GM18499 (cell line): ENCODE data around the gene POU4F1.
"Not testable (repeated sequence)": the region's sequence is repeated elsewhere in the genome, so short reads cannot be mapped to it uniquely, and the experiment has no call there.

ENCODE experiments used
- ATAC-seq: cut with Tn5 transposase; IDR thresholded peaks from one replicate; pipeline ENCODE4 v1.9.1; 2021; ENCODE audit warnings: moderate number of reproducible peaks; ENCODE audit not compliant: insufficient read depth, unreplicated experiment

The POU4F1 gene, protein sequence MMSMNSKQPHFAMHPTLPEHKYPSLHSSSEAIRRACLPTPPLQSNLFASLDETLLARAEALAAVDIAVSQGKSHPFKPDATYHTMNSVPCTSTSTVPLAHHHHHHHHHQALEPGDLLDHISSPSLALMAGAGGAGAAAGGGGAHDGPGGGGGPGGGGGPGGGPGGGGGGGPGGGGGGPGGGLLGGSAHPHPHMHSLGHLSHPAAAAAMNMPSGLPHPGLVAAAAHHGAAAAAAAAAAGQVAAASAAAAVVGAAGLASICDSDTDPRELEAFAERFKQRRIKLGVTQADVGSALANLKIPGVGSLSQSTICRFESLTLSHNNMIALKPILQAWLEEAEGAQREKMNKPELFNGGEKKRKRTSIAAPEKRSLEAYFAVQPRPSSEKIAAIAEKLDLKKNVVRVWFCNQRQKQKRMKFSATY

DNA sequence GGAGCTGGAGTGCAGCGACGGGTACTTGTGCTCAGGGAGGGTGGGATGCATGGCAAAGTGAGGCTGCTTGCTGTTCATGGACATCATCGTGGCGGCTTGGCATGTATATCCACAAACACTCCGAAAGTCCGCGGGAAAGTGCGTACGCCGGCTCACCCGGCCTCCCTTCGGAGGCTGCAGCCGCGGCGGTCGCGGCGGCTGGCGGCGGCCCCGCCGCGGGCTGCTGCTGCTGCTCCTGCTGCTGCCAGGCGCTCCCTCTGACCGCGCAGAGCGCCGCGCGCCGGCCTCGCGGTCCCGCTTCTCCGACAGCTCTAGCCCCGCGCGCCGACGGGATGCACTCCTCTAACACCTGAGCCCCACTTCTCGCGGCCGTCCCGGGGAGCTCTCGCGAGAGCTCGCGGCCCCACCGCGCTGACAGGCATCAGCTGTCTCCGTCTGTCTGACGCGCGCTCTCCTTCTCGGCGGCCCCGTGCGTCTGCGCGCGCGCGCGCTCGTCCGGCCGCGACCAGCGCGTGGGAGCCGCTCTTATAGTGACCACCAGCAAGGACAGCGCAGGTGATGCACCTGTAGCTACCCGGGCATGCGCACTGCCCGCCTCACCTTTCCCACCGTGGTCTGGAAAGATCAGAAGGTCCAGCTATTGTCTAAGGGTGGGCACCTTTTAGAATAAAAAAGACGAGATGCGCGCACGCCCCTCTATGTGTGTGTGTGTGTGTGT is at the start of gene POU4F1:
POU4F1 (minus strand) TSS at position 313 of the 718 bp plus-strand sequence; CDS start at position 87, 226 bp downstream.
- peak; percentile 49 for ATAC-seq

DNA sequence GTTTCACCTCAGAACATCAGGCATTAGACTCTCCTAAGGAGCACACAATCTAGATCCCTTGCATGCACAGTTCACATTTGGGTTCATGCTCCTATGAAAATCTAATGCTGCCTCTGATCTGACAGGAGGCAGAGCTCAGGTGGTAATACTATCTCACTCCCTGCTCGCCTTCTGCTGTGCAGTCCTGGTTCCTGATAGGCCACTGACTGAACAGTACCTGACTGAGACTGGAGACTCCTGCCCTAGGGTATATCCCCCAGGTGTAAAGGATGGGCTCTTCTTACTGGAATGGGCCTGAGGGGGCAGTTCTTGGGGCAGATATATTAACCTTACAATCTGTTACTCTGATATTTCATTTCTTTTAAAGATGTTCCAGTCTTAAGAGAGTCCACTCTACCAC is 49.3 kb upstream of the POU4F1 start:
- ATAC-seq: no peak

DNA sequence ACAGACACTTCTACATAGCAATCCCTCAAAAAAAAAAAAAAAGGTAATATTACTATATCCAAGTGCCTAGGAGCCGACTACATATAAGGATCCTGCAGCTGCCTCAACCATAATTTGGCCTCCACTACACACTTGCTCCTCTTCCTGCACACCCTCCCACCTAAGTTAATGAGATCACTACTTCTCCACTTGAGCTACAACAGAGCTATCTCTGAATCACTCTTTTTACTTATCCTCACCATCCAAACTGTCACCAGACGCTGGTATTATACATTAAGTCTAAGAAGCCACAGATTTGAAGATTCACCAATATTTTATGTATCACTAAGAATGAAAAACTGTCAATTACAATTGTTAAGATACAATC is 47.3 kb upstream of the POU4F1 start:
- no peak for ATAC-seq

DNA sequence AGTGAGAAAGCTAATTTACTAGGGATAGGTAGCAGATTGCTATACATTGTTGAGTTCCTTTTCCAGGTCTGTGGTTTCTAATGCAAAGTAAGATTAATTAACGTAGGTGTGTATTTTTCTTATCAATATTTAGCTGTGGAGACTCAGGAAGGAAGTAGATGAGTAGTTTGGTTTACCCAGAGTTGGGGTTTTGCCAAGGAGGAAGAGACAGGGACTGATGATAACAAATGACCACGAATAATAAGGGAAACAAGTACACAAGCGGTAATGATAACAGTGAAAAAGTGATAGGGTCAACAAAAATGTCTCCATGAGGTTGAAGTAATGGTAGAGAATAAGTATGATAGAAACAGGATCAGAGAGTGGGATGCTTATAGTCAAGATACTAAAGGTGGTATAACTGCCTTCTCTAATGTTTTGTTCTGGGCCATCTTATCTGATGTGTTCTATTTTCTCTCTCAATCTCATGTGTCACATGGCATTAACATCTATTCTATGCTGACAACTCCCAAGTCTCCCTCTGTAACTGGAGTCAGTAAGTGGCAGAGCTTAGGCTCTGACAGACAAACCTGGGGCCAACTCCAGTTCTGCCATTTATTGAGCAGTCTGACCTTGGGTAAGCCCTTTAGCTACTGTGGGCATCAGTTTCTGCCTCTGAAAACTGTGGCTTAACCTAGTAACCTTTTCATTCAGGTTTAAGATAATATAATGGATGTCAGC is 46.8 kb upstream of the POU4F1 start:
- ATAC-seq: no peak

DNA sequence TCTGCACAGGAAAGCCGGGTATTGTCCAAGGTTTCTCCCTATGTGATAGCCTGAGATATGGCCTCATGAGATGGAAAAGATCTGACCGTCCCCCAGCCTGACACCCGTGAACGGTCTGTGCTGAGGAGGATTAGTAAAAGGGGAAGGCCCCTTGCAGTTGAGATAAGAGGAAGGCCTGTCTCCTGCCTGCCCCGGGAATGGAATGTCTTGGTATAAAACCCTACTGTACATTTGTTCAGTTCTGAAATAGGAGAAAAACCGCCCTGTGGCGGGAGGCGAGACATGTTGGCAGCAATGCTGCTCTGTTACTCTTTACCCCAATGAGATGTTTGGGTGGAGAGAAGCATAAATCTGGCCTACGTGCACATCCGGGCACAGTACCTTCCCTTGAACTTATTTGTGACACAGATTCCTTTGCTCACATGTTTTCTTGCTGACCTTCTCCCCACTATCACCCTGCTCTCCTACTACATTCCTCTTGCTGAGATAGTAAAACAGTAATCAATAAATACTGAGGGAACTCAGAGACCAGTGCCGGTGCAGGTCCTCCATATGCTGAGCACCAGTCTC is 43.8 kb upstream of the POU4F1 start:
- not testable (repeated sequence) for ATAC-seq

DNA sequence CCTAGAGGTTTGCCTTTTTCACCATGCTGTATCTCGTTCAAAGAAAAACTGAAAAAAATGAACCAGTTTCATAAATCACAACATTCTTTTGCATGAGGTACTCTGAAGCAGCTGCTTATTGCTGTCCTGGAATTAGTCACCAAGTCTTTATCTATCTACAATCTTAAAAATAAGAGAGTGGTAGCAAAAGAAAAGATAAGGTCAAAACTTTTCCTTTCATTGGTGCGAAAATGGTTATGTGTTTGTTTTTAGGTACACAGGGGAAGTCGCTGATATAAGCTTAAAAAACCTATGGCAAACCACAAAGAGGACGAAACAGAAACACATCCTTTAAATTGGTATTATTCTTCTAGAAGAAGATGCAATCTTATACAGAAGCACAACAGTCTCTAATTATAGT is 34.9 kb upstream of the POU4F1 start:
- ATAC-seq: no peak

DNA sequence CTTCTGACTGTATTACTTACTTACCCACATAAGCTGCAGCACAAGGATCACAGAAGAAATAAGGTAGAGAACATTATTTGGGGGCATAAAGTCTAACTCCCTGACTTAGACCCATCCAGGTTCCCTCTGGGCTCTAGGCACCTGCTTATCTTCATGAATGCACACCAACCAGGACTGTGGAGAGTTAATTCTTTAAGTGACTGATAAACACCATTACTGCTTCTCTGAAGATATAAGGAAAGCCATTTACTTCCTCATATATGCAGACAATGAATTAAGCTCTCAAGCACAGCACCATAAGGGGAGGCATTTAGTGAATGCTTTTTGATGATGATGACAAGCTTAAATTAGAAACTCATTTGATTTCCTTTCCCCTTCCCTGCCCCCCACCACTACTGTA is 33.1 kb upstream of the POU4F1 start:
- no peak for ATAC-seq

DNA sequence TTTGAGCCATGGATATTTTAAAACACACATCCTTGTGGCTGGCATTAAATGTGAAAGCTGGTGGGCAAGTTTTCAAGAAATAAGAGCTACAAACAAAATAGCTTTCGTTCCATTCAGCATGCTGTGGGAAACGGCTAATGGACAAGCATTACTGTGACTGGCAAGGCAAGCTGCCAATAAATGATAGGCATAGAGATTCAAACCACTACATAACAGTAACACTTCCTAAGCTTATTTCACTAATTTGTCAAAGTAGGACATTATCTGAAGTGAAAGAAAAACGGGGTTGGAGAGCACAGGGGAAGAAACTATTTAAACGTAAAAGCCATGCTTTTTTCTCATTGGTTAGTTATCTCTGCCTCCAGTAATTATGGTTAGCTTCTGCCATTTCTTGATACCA is 29.6 kb upstream of the POU4F1 start:
- no peak for ATAC-seq

DNA sequence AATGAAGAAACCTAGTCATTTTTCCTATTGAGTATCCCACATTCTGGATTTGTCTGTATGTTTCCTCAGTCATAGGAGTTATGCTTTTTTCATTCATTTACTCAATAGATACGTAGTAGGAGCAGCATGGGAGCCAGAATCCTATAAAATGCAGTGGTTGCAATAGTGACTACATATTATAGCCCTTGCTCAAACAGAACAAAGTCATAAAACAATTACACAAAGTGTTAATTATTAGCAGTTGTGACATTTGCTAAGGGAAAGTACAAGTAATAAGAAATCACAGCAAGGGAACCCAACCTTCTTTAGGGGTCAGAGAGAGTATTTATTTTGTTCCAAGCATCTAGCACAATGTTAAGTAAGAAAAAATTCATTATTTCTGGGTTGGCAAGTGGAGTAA is 27.7 kb upstream of the POU4F1 start:
- ATAC-seq: no peak

DNA sequence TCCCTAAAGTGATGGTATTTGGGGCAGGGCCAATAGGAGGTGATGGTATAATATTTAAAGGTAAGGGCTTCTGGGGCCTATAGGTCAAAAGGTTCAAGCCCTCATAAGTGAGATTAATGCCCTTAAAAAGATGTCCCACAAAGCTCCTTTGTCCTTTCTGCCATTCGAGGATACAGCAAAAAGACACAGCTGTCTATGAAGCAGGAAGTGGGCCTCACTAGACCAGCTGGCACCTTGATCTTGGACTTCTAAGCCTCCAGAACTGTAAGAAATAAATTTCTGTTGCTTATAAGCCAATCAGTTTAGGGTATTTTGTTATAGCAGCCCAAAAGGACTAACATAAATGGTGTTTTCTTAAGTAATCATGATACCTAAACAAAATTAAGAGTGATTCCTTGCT is 27.2 kb upstream of the POU4F1 start:
- ATAC-seq: no peak

DNA sequence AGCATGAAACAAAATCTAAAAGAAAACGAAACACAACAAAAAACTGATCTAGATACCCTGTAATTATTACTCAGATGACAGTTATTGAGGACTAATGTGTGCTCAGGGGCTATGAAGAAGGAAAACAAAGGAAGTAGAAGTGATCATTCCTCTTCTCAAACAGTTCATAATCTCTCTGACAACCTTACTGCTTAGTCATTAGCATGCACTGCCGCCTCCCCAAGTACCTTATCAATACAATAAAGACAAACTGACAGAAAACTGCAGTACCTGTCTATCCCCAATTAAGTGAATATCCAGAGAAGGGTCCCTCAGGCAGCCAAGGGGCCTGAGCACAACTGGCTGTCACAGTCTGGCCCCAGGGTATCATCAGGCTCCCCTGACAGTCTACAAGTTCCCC is 22.0 kb upstream of the POU4F1 start:
- no peak for ATAC-seq

DNA sequence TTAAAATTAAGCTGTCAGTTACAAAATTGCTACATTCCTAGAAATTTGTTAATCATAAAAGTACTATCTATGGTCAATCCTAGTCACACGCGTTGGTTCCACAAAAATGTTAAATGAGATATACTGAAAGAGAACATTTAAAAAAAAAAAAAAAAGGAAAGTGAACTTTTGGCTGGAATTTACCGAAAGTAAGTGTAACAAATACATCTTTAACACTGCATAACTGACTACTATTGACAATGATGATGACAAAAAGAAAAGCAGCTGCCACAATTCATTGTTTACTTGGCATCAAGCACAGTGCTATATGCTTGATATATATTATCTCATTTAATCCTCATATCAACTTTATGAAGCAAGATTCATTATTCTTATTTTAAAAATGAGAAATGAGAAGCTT is 19.8 kb upstream of the POU4F1 start:
- no peak for ATAC-seq

DNA sequence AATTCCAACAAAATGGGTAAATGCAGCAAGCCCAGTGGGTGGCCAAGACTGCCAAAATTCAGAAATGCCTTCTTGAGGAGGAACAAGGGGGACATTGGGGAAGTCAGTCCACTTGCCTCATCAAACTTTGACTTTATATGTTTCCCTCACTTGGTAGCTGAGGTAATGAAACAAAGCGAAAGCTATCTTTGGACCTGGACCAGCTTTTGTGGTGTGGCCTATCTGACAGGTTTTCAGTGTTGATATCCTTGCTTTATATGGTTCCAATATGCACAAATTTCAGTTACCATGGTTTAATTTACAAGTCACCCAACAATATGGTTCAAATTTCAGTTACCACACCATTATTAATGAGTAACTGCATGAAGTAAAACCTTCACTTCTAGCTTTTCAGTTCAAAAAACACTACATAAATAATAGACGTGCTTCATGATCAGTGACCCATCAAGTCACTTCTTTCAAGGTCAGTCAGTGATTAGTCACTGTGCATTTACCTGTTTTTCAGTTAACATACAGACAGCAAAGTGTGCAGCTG is 17.7 kb upstream of the POU4F1 start:
- no peak for ATAC-seq

DNA sequence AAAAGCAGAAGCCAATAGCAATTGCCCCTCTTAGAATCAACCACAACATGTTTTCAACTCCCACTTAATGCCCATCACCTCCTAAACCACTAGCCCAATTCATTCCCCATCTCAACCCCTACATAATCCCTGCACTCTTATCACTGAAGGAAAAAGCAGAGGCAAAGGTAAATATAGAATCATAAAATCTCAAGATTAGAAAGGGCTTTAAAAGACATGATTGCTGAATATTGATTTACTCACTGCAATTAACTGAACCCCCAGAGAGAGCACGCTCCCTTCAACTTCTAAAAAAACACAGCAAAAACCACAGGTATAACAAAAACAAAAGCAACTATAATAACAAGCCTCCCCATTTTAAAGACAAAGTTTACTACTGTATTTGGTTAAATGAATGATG is 15.1 kb upstream of the POU4F1 start:
- no peak for ATAC-seq

DNA sequence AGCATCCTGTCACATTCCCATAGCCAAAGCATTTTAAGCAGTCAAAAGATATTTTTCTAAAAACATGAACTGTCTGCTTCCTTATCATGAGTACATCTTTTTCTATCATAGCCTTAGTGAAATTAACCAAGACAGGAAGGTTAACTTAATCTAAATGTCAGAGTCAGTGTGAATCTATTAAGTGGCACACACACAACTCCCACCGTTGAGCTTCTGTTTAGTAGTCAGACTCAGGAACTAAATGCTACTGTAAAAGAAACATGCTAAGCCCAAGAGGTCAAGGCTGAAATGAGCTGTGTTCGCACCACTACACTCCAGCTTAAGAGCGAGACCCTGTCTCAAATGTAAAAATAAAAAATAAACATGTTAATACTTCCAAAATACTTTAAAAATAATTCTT is 7.7 kb upstream of the POU4F1 start:
- ATAC-seq: no peak

DNA sequence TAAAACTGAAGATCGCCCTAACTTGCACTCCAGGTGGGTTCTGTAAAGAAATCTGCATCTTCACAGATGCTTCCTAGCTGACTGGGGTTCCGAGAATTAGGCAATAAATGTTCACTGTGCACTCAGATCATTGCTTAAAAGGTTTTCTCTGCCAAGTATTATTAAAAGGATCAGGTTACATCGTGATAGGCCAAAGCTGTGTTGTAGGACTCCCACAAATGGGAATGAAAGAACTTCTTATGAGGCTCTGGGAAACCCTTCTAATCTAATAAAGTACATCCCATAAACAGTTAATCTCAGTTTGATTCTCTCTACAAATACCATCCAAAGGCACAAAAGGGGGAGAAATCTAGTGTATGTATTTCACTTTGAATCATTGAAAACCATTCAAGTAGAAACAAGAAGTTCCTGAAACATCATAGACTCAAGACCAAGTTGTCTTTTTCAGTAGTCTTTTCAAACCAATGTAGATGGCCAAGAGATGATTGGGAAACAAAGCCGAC is 7.1 kb upstream of the POU4F1 start:
- ATAC-seq: no peak

DNA sequence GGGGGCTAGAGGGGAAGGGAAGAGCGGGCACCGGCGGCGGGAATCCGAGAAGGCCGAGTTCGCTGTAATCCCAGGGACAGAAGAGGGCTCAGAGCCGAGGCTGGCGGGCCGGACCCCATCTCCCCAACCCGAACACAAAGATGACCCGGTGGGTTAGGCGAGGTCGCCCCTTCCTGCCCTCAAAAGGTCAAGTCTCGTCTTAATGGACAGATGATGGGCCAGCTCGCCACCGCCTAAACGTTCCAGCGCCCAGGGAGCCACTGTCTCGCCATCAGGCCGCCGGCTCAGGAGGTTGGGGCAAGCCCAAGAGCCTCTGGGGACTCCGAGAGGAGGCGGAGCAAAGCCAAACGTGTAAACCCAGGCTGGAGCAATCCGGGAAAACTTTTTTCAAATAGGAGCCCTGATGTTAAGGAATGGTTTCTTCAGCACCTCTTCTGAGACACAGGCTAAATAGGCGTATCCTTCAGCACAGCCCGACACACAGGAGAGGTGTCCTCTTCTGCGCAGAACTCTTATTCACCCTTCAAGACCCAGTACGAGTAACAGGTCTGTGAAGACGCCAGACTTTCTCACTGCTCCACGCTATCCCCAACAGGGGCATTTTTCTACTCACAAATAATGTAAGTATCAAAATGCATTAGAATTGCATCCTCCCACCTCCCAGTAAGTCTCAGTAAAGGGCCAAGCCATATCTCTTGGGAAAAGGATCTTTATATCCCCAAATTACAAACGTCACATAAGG is 6.3 kb upstream of the POU4F1 start:
- no peak for ATAC-seq

DNA sequence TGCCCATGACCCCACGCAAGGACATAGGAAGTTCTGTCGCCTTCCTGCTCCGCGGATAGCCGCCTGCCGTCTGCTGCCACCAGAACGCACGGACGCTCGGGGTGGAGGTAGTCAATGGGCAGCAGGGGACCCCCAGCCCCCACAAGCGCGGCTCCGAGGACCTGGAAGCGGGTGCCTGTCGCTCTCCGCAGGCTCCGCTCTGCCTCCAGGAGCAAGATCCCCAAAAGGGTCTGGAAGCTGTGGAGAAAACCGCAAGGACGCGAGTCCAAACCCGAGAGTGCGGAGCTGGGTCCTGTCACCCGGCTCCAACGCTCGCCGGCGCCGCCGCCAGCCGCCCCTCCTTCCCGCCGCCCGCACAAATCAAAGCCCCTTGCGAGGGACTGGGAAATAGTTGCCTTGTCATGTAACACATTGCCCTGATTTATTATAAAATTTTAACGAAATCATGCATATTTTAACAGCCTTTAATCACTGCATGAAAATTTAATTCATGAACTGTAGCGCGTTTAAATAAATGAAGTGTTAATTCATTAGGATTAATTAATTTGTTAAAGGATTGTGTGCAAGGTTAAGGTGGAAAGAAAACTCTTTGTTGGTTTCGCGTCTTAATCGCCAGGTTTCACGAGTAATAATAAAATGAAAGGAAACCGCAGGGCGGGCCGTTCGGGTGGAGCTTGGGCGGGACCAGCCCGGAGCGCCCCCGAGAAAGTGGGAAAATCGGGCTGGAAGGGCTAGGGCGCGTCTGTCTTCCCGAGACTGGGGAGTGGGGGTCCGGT is 5.5 kb upstream of the POU4F1 start:
- no peak for ATAC-seq

DNA sequence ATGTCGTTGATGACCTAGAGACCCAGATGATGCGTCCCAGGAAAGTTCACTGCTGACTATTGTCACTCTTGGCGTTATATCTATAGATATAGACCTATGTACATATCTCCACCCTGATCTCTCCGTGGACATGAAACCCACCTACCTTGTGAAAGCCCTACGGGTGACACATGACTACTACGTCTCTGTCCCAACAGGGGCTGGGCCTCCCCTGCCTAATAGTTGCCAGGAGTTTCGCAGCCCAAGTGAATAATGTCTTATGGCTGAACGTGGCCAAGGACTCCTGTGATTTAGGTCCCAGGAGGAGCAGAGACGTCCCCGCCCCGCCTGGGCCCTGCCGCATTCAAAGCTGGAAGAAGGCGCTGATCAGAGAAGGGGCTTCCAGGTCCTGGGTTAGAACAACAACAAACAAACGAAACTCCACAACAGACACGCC is 4.9 kb upstream of the POU4F1 start:
- ATAC-seq: no peak
